SK-N-SH (cell line): Measurements from ENCODE around the gene ISLR2. TPM values are rescaled to one million over a fixed set of nuclear protein-coding genes. Genes with fewer than 3 reads are reported as not detected.

Source experiments
- CTCF ChIA-PET: fragments of 300-600, 350-600 bp; formaldehyde crosslinking; extraction: SDS; loops from one replicate; lab custom pipeline; 2021; lab: Yijun Ruan, JAX
- POLR2A ChIA-PET: fragments of 350-600 bp; sonication (Branson Sonifier 250); formaldehyde crosslinking; extraction: SDS; loops from one replicate; lab custom pipeline; 2020; ENCODE audit warnings: antibody characterized with exemption, inconsistent platforms; lab: Yijun Ruan, JAX
- DNase-seq: peaks from one replicate; pipeline ENCODE4 v3.0.0; 2012
- H2AFZ ChIP-seq: fragments of 200-600 bp; sonication (generic); 2 replicates; pipeline ENCODE4 v1.8.1; 2016; ENCODE audit warnings: antibody characterized with exemption, mild to moderate bottlenecking, low read depth
- H3F3A ChIP-seq: fragments of 200-600 bp; sonication (generic); replicated peaks from 2 replicates; pipeline ENCODE3; 2016; ENCODE audit warnings: antibody characterized with exemption, mild to moderate bottlenecking; ENCODE audit not compliant: insufficient read depth
- H3K27ac ChIP-seq, 2 experiments: fragments of 200-500 bp in 1 of 2; fragments of 200-600 bp in 1 of 2; sonication (Bioruptor generic) in 1 of 2; sonication (generic), shearing (Covaris generic) in 1 of 2; 2 replicates each; pipeline versions ENCODE4 v1.5.1 to v1.6.1; 2014 to 2016; ENCODE audit warnings: low read depth in 2 of 2, inconsistent platforms in 1 of 2, low read length in 1 of 2, mild to moderate bottlenecking in 1 of 2, mixed read lengths in 1 of 2
- H3K27me3 ChIP-seq: fragments of 200-600 bp; sonication (generic), shearing (Covaris generic); 2 replicates; pipeline ENCODE4 v1.6.1; 2016; ENCODE audit warnings: mixed run types; ENCODE audit not compliant: insufficient read depth
- H3K36me3 ChIP-seq, 2 experiments: fragments of 200-500 bp in 1 of 2; fragments of 200-600 bp in 1 of 2; sonication (Bioruptor generic) in 1 of 2; sonication (generic) in 1 of 2; replicated peaks in 1 of 2; 2 replicates each; pipeline versions ENCODE3 to v1.5.1; 2014 to 2016; ENCODE audit warnings: low read length in 1 of 2, mild to moderate bottlenecking in 1 of 2; ENCODE audit not compliant: insufficient read depth in 2 of 2, control insufficient read depth in 1 of 2
- H3K4me1 ChIP-seq, 2 experiments: fragments of 200-500 bp in 1 of 2; fragments of 200-600 bp in 1 of 2; sonication (Bioruptor generic) in 1 of 2; sonication (generic), shearing (Covaris generic) in 1 of 2; 2 replicates each; pipeline versions ENCODE4 v1.5.1 to v1.6.1; 2014 to 2016; ENCODE audit warnings: low read depth in 1 of 2, low read length in 1 of 2, mixed run types in 1 of 2; ENCODE audit not compliant: insufficient read depth in 2 of 2, control insufficient read depth in 1 of 2
- H3K4me2 ChIP-seq: fragments of 200-600 bp; sonication (generic), shearing (Covaris generic); 2 replicates; pipeline ENCODE4 v1.6.1; 2017; ENCODE audit warnings: mixed run types
- H3K4me3 ChIP-seq, 2 experiments: fragments of 200-500 bp in 1 of 2; fragments of 200-600 bp in 1 of 2; sonication (Bioruptor generic) in 1 of 2; sonication (generic), shearing (Covaris generic) in 1 of 2; 2 replicates each; pipeline versions ENCODE4 v1.5.1 to v1.8.1; 2014 to 2016; ENCODE audit warnings: low read depth in 2 of 2, inconsistent platforms in 1 of 2, low read length in 1 of 2, mild to moderate bottlenecking in 1 of 2, mixed read lengths in 1 of 2, moderate library complexity in 1 of 2
- H3K79me2 ChIP-seq: fragments of 200-600 bp; sonication (generic); 2 replicates; pipeline ENCODE4 v1.8.1; 2017; ENCODE audit warnings: mild to moderate bottlenecking; ENCODE audit not compliant: insufficient read depth
- H3K9ac ChIP-seq: fragments of 200-600 bp; sonication (generic); 2 replicates; pipeline ENCODE4 v1.6.1; 2017; ENCODE audit warnings: mixed run types
- H3K9me2 ChIP-seq: fragments of 200-600 bp; sonication (generic); 2 replicates; pipeline ENCODE4 v1.6.1; 2017; ENCODE audit warnings: mixed run types
- H3K9me3 ChIP-seq: fragments of 200-600 bp; sonication (generic); 2 replicates; pipeline ENCODE4 v1.6.1; 2017; ENCODE audit warnings: mixed run types, mild to moderate bottlenecking, moderate library complexity
- H4K20me1 ChIP-seq: fragments of 200-600 bp; sonication (generic); 2 replicates; pipeline ENCODE4 v1.6.1; 2017; ENCODE audit warnings: mild to moderate bottlenecking, mixed run types; ENCODE audit not compliant: insufficient read depth
- CHD2 ChIP-seq: fragments of 150-350 bp; IDR thresholded peaks from 2 replicates; pipeline ENCODE4 v1.6.1; 2018; ENCODE audit warnings: low read length; ENCODE audit not compliant: partially characterized antibody
- ELF1 ChIP-seq: IDR thresholded peaks from 2 replicates; pipeline ENCODE4 v1.4.0; 2012
- EP300 ChIP-seq, 2 experiments: IDR thresholded peaks; 2 replicates each; pipeline versions ENCODE4 v1.4.0 to v1.6.1; 2012; ENCODE audit warnings: borderline replicate concordance in 1 of 2, low read depth in 1 of 2, low read length in 1 of 2
- FOSL2 ChIP-seq: IDR thresholded peaks from 2 replicates; pipeline ENCODE4 v1.4.0; 2012; ENCODE audit warnings: low read depth, mild to moderate bottlenecking, moderate library complexity, borderline replicate concordance
- FOXJ3 ChIP-seq: sonication (generic); formaldehyde crosslinking; IDR thresholded peaks from 2 replicates; pipeline ENCODE4 v1.5.1; 2020; ENCODE audit warnings: mild to moderate bottlenecking, missing genetic modification reagents
- GABPA ChIP-seq: IDR thresholded peaks from 2 replicates; pipeline ENCODE4 v1.4.0; 2012; ENCODE audit warnings: low read depth, mild to moderate bottlenecking
- JUND ChIP-seq: IDR thresholded peaks from 2 replicates; pipeline ENCODE4 v1.4.0; 2012
- MEF2A ChIP-seq: IDR thresholded peaks from 2 replicates; pipeline ENCODE4 v1.4.0; 2012; ENCODE audit warnings: low read depth, borderline replicate concordance
- MXI1 ChIP-seq: IDR thresholded peaks from 2 replicates; pipeline ENCODE4 v1.6.1; 2012; ENCODE audit warnings: mild to moderate bottlenecking, low read depth, low read length, improper control_type of control experiment
- NFIC ChIP-seq: IDR thresholded peaks from 2 replicates; pipeline ENCODE4 v1.4.0; 2012; ENCODE audit warnings: borderline replicate concordance
- RAD21 ChIP-seq: IDR thresholded peaks from 2 replicates; pipeline ENCODE4 v1.6.1; 2012; ENCODE audit warnings: mild to moderate bottlenecking, low read length
- RCOR1 ChIP-seq: fragments of 150-350 bp; IDR thresholded peaks from 2 replicates; pipeline ENCODE4 v1.6.1; 2017; ENCODE audit warnings: antibody characterized with exemption, low read length
- RFX5 ChIP-seq: IDR thresholded peaks from 2 replicates; pipeline ENCODE4 v1.6.1; 2012; ENCODE audit warnings: mild to moderate bottlenecking, improper control_type of control experiment, low read length
- RXRA ChIP-seq: IDR thresholded peaks from 2 replicates; pipeline ENCODE4 v1.4.0; 2012; ENCODE audit warnings: low read depth, mild to moderate bottlenecking, borderline replicate concordance
- TAF1 ChIP-seq: IDR thresholded peaks from 2 replicates; pipeline ENCODE4 v1.6.1; 2012; ENCODE audit warnings: low read depth, mild to moderate bottlenecking, low read length, moderate library complexity, borderline replicate concordance
- TCF12 ChIP-seq: IDR thresholded peaks from 2 replicates; pipeline ENCODE4 v1.4.0; 2012
- TEAD4 ChIP-seq: IDR thresholded peaks from 2 replicates; pipeline ENCODE4 v1.4.0; 2012; ENCODE audit warnings: mild to moderate bottlenecking, borderline replicate concordance; ENCODE audit not compliant: insufficient read depth
- YY1 ChIP-seq: IDR thresholded peaks from 2 replicates; pipeline ENCODE4 v1.4.0; 2012; ENCODE audit warnings: low read depth, mild to moderate bottlenecking
- WGBS: methylation state at CpG from one replicate; pipeline ENCODE4 v1.1.6; 2017; ENCODE audit warnings: low lambda C conversion rate; 5-methylcytosine and 5-hydroxymethylcytosine counted together
- polyA plus RNA-seq, 3 experiments: library from polyadenylated mRNA; depleted of rRNA; stranded (reverse); fragments of >200 nt; gene quantifications; 2 replicates each; pipeline ENCODE4 v1.2.3, GENCODE V29; 2012
- TF ChIP-seq, protein P1 (sequence below): IDR thresholded peaks from 2 replicates; pipeline ENCODE4 v1.4.0; 2012; ENCODE audit warnings: low read depth, borderline replicate concordance
- TF ChIP-seq, protein P2 (sequence below): fragments of 150-350 bp; IDR thresholded peaks from 2 replicates; pipeline ENCODE4 v1.6.1; 2017; ENCODE audit warnings: antibody characterized with exemption, low read length, low read depth, borderline replicate concordance
- TF ChIP-seq, protein P3 (sequence below): fragments of 150-350 bp; IDR thresholded peaks from 2 replicates; pipeline ENCODE4 v1.6.1; 2016; ENCODE audit warnings: mild to moderate bottlenecking, low read depth, low read length
- TF ChIP-seq, protein P4 (sequence below): fragments of 200-600 bp; sonication (generic); IDR thresholded peaks from 2 replicates; pipeline ENCODE4 v1.6.1; 2017; ENCODE audit warnings: antibody characterized with exemption, mild to moderate bottlenecking, moderate library complexity
- TF ChIP-seq, protein P5 (sequence below): IDR thresholded peaks from 2 replicates; pipeline ENCODE4 v1.4.0; 2012; ENCODE audit warnings: low read depth

The ISLR2 gene
- polyA plus RNA-seq, 1 of the 3 experiments (the other 2 are of a cell fraction), result 0.56 TPM

DNA sequence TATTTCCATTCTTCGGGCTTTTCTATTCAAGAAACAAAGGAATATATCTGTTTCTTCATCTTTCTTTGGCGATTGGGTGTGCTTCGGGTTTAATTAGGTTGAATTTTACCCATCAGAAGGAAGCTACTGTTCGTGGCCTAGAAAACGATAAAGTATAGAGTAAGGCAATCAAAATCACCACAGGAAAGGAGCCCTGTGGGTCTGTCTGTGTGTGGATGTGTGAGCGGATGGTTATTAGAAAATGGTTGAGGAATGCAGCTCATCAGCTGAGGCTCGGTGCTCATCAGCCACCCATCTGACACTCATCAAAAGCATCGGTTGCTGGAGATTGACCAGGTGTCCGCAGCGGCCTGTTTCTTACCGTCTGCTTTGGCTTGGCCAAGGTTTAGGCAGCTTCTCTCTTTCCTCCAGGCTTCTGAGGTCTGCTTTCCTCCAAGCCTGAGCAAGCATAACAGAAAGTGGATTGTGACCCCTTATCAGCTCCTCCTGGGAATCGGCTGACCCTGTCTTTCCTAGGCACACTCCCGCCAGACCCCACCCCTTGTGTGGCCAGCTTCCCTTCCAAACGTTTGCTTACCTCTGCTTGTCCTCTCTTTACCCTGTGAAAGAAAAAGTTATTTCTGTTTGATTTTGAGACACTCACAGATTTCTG lies 25.5 kb downstream of the ISLR2 start (continued):
- TF ChIP-seq, protein P1, sequence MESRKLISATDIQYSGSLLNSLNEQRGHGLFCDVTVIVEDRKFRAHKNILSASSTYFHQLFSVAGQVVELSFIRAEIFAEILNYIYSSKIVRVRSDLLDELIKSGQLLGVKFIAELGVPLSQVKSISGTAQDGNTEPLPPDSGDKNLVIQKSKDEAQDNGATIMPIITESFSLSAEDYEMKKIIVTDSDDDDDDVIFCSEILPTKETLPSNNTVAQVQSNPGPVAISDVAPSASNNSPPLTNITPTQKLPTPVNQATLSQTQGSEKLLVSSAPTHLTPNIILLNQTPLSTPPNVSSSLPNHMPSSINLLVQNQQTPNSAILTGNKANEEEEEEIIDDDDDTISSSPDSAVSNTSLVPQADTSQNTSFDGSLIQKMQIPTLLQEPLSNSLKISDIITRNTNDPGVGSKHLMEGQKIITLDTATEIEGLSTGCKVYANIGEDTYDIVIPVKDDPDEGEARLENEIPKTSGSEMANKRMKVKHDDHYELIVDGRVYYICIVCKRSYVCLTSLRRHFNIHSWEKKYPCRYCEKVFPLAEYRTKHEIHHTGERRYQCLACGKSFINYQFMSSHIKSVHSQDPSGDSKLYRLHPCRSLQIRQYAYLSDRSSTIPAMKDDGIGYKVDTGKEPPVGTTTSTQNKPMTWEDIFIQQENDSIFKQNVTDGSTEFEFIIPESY, result no peak

DNA sequence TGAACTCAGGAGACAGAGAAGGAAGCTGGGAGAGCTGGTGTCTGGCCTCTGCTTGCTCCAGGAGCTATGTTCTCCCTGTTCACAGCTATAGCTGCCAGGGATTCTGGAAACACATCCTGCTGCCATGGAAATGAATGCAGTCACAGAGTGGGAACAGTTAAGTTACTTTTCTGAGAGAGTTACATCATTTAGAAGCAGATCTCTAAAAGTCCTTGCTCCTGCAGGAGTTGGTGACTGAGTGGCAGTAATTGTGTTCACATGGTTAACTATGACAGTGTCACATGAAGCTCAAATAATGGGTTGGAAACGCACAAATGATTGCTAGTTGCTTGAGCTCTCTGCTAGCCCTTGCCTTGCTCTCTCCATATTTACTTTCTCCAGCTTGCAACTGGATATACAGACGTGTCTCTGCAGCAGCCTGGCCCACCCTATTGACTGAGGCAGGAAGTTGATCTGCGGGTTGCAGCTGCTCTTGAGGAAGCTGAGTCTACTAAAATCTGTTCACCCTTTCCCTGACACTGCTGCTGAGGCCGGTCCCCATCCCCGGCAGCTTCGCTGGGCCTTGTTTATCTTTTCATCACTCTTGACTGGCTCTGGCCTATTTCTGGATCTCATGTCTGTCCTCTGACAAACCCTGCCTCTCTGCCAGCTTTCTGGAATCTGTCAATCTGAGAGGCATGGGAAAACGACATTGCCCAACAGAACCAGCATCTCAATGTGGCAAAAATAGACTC lies 26.5 kb downstream of the ISLR2 start:
- Histone ChIP-seq H4K20me1 (no peaks in the 10 kb centered on the region), H3K9me3 (no peaks in the 10 kb centered on the region), H3K36me3 (no peaks in the 10 kb centered on the region), H3F3A (peaks cover 13% of the 10 kb centered on the region), H3K9ac (peak overlapping the region; percentile 38; the same call in 1 of the 2 replicates), H3K4me3 (0 out of 4 replicates have a peak overlapping the region, but pooled peaks of 1 of the 2 experiments have one; percentile 10), H3K27me3 (no peaks in the 10 kb centered on the region), H3K9me2 (no peaks in the 10 kb centered on the region), H3K4me1 (peaks cover 12 to 30% of the 10 kb centered on the region in 2 experiments; a peak in 3 of 4 replicates), H3K79me2 (no peaks in the 10 kb centered on the region), H3K27ac (peak overlapping the region; percentile 82 to 93), H2AFZ (peak overlapping the region; percentile 72; the same call in 1 of the 2 replicates), H3K4me2 (peak overlapping the region; percentile 57)
- DNase-seq, result peak; percentile 79
- CTCF ChIA-PET, result interaction anchor here (1.1 to 7.7 kb wide), 10 partner anchors 12 to 164 kb away, joined by 3 to 39 read pairs (median 6); partner anchors contain the start of gene ISLR
- POLR2A ChIA-PET, result interaction anchor here (1.4 to 1.8 kb wide), 3 partner anchors 14 to 31 kb away, joined by 4 to 11 read pairs (median 4); no protein-coding TSS in a partner anchor
- WGBS, result 13% methylated on average over 7 of the region's 7 CpGs
- TF ChIP-seq CHD2 (peak; percentile 86), MXI1 (peak; percentile 89), RFX5 (no peak), RAD21 (0 out of 2 replicates have a peak, but pooled peaks have one; percentile 21), FOXJ3 (CRISPR knock-in tag) (peak; percentile 67; the same call in 1 of the 2 replicates), ELF1 (no peak), JUND (peak; percentile 31; the same call in 1 of the 2 replicates), FOSL2 (no peak), RCOR1 (peak; percentile 96), MEF2A (peak; percentile 57; the same call in 1 of the 2 replicates), TEAD4 (no peak), TCF12 (peak; percentile 95), TAF1 (no peak), YY1 (no peak), RXRA (0 out of 2 replicates have a peak, but pooled peaks have one; percentile 43), EP300 (IDR thresholded peaks at IDR 0.05; ENCODE audit: borderline replicate concordance in 1 of 2, low read depth in 1 of 2, low read length in 1 of 2) (peak; percentile 43 to 94; a peak in 3 of 4 replicates), NFIC (peak; percentile 71), GABPA (no peak)
- TF ChIP-seq, protein P2, sequence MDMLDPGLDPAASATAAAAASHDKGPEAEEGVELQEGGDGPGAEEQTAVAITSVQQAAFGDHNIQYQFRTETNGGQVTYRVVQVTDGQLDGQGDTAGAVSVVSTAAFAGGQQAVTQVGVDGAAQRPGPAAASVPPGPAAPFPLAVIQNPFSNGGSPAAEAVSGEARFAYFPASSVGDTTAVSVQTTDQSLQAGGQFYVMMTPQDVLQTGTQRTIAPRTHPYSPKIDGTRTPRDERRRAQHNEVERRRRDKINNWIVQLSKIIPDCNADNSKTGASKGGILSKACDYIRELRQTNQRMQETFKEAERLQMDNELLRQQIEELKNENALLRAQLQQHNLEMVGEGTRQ, result no peak
- TF ChIP-seq, protein P3, sequence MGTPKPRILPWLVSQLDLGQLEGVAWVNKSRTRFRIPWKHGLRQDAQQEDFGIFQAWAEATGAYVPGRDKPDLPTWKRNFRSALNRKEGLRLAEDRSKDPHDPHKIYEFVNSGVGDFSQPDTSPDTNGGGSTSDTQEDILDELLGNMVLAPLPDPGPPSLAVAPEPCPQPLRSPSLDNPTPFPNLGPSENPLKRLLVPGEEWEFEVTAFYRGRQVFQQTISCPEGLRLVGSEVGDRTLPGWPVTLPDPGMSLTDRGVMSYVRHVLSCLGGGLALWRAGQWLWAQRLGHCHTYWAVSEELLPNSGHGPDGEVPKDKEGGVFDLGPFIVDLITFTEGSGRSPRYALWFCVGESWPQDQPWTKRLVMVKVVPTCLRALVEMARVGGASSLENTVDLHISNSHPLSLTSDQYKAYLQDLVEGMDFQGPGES, result no peak
- TF ChIP-seq, protein P4, sequence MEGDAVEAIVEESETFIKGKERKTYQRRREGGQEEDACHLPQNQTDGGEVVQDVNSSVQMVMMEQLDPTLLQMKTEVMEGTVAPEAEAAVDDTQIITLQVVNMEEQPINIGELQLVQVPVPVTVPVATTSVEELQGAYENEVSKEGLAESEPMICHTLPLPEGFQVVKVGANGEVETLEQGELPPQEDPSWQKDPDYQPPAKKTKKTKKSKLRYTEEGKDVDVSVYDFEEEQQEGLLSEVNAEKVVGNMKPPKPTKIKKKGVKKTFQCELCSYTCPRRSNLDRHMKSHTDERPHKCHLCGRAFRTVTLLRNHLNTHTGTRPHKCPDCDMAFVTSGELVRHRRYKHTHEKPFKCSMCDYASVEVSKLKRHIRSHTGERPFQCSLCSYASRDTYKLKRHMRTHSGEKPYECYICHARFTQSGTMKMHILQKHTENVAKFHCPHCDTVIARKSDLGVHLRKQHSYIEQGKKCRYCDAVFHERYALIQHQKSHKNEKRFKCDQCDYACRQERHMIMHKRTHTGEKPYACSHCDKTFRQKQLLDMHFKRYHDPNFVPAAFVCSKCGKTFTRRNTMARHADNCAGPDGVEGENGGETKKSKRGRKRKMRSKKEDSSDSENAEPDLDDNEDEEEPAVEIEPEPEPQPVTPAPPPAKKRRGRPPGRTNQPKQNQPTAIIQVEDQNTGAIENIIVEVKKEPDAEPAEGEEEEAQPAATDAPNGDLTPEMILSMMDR, result no peak
- TF ChIP-seq, protein P5, sequence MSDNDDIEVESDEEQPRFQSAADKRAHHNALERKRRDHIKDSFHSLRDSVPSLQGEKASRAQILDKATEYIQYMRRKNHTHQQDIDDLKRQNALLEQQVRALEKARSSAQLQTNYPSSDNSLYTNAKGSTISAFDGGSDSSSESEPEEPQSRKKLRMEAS, result no peak
